Stimulated activated naive CD4-positive, alpha-beta T cell treated with Interleukin-2 at 50 U/mL for 16 hours (primary cell): Measurements from ENCODE around the gene ALG9.

Source experiments
- DNase-seq: peaks from one replicate; lab custom pipeline; 2025; lab: John Stamatoyannopoulos, UW

Gene ALG9

DNA sequence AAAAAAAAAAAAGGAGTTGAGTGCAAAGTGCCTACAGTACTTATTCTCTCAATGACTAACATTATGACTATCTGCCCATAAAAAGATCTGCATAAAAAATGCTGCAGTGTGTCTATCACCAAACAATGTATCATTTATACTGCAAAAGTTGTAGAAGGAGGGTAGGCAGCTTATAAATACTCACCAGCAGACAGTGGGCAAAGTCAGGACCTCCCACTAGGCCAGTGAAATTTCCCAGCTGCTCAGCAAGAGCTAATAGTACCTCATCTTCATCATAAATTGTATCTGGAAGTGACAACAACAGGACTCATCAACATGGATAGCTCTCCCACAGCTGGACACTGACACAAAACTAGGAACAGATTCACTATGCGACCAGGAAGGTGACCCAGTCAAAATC is 106.8 kb downstream of the ALG9 start:
- DNase-seq: no peak

DNA sequence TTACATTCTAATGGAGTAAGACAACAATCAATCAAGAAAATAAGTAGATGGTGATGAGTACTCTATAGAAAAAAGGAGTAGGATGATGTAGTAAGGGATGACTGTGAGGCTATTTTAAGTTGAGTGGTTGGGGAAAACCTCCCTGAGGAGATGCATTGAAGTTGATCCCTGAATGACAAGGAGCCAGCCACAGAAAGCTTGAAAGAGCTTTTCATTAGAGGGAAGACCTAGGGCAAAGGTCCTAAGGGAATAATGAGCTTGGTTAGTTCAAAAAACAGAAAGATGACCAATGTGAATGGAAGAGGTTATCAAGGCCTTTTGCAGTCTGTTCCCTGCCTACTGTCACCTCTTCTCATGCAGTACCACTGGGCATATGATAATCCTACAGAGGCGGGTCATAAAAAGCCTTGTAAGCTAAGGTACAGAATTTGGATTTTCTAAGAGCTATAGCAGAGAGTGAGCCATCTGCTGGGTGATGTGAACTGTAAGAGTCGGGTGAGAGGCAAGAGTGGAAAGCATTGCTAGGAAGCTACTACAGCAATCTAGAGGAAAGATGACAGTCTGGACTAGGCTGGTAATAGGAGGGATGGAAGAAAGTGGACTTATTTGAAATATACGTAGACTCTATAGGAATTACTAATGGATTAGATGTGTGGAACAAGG is 108.3 kb downstream of the ALG9 start:
- no peak for DNase-seq

DNA sequence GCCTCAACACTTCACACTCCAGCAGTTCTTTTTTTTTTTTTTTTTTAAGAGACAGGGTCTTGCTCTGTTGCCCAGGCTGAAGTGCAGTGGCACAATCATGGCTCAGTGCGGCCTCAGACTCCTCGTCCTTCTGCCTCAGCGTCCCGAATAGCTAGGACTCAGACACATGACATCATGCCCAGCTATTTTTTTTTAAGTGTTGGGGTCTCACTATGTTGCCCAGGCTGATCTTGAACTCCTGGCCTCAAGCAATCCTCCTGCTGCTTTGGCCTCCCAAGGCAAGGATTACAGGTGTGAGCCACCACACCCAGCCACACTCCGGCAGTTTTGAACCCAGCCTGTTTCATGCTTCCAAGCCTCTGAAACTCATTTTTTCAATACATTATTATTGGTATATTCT is 108.9 kb downstream of the ALG9 start:
- DNase-seq: no peak

DNA sequence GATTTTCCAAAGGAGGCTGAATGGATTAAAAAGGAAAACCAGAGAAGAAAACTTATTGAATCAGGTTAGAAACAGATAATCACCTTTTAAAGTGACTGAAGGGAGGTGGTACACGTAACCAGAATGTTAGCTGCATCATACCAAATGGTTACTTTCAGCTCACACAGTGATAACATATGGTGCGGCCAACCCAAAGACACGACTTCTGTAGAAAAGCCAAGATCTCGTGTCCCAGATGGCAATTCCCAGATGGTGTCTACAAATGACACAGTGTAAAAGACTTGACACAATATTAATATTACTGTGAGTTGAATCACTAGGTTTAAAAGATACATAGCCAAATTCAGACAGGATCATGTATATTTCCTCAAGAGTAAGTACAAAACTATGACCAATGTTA is 110.3 kb downstream of the ALG9 start:
- no peak for DNase-seq

DNA sequence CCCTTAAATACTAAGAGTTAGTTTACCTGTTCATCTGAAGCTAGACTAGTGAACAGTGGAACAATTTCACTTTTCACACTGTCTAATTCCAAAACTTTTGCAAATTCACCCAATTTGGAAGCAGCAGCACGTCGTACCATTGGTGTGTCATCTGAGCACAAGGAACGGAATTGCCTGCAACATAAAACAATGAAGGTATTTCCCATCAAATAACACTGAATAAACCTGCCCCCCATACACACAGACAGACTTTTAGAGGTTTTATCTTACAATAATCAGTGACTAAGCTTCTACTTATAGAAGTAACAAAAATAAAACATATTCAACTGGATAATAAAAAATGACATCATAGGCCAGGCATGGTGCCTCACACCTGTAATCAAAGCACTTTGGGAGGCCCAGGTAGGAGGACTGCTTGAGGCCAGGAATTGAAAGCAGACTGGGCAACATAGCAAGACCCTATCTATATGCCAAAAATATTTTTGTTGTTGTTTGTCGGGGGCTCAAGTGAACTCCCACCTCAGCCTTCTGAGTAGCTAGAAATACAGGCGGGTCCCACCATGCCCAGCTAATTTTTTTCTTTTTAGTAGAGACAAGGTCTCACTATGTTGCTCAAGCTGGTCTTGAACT is 111.5 kb downstream of the ALG9 start:
- DNase-seq: no peak

DNA sequence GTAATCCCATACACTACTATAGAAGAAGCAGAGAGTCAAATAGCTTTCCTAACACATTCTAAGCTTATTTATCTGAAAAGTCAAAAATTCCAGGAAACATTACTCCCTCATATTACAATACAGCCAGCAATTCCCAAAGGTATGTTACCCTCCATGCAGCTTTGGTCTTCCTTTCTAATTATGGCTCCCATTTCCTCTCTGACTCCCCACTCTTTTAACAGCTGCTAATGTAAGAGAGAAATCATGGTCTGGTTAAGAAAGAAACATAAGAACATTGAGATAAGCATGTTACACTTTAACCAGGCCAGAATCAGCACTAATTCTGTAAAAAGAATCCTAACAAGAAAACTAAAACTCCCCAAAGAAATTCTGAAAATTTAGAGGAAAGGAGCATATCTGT is 112.0 kb downstream of the ALG9 start:
- DNase-seq: no peak

DNA sequence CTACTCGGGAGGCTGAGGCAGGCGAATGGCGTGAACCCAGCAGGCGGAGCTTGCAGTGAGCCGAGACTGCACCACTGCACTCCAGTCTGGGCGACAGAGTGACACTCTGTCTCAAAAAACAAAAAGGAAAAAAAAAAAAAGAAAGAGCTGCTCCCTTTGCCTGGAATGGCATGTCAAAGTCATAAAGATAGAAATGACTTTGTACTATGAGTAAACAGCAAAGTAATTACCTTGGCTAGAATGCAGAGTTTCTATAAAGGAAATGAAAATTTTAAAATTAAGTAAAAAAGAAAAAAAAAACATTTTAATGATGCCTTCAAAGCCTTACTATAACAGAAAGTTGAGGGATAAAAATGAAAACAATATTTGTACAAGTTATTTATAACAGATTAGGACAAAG is 115.3 kb downstream of the ALG9 start:
- DNase-seq: no peak

DNA sequence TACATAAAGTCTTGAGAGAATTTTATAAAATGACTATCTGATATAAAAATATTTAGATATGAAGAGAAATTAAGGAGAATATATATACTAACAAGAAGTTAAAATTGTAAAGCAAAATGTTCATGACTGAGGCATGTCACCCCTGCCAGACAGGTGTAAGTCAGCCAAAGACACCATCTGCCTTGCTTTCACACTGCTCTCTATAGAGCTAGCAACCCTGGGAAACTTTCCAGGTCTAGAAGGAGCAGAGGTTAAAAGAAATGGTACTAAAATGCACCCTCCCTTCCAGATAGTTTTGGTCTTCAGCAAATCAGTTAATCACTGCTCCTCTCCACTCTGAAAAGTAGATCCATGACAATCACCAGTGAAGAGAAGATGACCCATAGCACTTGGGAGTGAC is 121.7 kb downstream of the ALG9 start:
- no peak for DNase-seq

DNA sequence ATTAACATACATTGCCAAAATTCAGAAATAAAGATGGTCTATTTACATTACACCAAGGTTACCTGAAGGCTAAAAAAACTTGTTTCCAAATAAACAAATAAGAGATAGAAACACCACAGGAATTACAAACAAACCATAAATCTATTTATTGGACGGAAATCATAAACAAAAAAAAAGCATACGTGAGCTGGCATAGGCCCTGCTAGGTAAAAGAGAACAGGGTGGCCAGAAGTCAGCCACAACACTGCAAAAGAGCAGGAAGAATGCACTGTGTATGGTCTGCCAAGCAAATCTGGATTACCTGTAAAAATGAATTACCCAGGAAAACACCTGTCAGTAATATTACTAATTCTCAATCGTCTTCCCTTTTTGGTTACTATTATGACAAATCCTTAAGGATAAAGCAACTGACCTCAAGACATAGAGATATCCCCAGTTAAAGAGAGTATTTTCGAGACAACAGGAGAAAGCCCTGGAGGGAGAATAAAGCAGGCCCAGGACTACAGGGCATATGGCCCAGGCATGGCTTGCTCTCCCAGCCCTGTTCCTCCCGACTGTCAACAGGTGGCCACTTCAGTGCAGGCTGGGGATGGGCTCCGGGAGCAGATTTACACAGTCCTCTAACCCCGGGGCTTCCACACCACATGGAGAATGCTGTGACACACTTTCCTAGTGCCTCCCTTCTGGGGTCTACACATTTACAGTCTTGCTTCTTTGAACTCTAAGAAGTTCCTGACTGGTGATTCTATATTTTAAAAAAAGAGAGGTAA is 123.2 kb downstream of the ALG9 start:
- DNase-seq: no peak

DNA sequence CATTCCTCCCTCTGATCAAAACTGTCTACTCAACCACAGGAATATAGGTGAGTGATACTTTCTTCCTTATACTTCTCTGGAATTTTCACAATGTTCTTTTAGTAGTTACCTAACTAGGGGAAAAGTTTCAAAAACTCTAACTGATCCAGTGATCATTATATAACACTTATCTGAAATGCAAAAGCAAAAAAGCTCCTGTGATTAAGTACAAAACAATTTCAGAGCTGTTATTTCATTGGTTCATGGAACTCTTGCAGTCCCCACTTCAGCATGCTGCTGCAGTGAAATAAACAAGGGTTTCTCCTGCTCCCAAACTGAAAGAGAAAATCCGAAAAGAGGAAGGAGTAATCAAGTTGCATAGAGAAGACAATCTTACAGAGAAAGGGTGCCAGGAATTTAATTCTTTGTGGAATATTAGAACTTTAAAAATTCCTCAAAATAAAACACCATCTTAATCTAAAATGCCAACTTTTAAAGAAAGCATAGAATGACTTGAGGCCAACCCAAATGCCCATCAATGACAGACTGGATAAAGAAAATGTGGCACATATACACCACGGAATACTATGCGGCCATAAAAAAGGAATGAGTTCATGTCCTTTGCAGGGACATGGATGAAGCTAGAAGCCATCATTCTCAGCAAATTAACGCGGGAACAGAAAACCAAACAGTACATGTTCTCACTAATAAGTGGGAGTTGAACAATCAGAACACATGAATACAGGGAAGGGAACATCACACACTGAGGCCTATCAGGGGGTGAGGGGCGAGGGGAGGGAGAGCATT is 125.5 kb downstream of the ALG9 start:
- no peak for DNase-seq

DNA sequence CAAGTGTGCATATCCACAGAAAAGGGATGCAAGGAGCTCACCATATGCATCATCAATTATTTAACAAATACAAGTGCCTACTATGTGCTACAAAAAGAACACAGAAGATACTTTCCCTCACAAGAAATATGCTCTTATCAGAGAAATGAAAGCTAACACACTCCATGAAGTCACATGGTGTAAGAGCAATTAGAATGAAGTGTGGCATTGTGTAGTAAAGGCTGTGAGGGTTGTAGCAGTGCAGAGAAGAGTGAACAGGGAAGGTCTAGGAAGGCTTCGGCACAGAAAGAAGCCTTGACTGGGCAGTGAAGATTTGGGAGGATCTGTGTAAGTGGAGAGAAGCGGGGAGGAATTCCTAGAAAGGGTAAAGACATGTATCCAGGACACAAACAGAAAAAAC is 127.7 kb downstream of the ALG9 start:
- DNase-seq: no peak

DNA sequence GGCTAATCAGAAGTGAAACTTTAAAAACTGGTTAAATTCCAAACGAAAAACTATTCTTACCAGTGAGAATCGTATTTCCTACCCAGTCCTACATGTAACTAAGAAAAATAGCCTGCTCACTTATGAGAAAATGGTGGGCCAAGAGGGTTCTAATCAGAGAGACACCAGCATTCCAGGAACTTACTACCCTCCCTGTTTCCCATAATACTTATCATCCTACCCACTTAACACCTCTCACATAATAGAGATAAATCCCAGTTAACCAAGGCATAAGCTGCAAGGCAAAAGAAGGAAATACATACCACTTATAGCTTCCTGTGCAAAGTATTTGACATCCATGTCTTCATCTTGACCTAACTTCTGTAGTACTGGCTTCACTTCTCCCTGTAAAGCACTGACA is 129.6 kb downstream of the ALG9 start:
- DNase-seq: no peak

DNA sequence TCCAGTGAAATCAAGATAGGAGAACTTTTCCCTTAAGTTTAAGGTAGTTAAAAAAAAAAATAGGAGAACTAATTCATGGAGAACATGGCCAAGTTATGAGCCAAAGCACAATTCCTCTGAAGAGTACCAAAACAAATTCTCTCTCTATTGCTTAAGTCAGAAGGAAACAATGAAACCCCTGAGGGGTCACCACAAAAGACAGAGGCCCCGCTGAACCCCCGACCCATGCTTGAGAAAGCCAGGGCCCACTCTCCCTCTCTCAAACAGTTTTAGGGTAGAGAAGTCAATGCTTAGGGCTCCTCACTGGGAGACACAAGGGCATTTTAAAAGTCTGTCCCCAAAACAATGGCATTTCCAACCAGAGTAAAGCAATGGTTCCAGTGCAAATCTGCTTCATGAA is 132.1 kb downstream of the ALG9 start:
- no peak for DNase-seq

DNA sequence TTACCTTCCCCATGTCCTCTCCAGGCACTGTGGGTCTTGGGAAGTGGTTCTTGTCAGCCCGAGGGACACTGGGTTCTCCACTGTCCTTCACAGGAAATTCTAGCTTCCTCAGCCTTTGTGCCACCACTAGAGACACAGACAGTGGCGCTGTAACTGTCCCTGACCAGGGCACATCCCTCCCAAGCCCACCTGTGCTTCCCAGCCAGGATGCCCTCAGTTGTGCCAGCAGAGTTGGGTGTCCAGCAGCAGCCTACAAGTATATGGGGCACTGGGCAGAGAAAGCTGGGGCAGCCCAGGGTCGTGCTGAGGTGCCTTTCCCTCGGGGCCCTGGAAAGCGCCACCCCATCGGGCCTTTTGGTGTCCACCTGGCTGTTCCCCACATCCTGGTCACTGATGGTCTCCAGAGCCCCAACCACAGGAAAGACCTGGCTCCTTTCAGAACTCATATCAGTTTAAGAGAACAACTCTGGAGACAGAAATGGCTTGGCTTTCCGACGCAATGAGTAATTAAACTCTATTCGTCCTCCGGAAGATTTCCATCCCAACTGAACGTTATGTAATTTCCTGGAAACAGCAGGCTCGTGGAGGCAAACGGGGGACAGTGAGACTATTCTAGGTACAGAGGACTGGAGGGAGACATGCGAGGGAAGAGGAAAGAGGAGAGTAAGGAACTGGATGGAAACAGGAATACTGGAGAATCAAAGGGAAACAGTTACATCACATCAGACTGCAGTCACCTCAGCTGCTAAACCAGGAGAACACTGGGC is 133.8 kb downstream of the ALG9 start:
- DNase-seq: no peak

DNA sequence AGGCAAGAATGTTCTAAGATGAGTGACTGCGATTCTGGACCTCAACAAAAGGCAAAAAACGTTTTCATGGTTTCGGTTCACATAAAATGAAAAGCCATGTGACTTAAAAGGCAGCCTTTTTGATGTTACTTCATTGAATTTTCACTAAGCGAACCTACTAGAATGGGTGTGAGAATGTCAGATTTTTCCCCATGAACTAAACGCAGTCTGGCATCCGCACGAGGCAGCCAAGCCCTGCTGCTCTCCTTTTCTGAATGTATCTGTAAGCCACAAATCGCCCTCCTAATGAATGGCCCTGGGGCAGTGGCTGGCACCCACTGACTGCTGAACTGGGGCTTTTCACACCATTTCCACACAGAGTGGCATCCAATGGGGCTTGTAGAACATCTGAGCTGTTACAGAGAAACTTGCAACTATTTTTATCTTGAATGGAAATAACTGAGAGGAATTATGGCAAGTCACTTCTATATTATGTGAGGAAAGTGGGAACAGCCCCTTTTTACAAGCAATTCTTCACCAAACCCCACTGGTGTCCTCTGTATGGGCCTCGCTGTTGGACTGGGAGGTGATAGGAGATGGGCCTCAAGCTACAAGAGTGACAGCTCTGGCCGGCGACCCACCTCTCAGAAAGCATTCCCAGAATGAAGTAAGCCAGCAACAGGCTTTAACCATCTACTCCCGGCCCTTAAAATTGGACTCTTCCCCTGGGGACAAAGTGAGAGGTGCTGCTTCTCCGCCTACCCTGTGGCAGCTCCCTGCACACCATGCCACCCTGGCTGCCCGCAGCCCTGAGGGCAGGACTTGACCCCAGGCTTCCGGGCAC is 134.5 kb downstream of the ALG9 start:
- DNase-seq: no peak
